ENCODE measurements around the gene PLA2R1. TPM values are rescaled to one million over a fixed set of nuclear protein-coding genes. Genes with fewer than 3 reads are reported as not detected.

PLA2R1 gene
- total and polyA plus RNA-seq, 2 of the 4 experiments (the other 2 are of a cell fraction), result 0.43 to 0.54 TPM

DNA sequence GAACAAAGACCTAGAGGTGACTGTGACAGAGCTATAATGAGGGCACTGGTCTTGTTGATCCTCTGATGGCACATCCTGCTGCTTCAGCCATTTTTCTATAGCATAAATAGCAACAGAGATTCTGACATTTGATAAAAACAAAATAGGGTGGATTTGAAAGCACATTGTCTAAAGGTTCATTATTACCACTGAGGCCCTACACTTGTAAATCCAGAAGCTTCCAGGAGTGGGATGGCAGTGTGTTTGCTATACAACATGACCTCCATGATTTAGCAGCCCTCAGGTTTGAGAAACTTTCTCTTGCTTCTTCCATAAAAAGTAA is 171.2 kb downstream of the PLA2R1 start:
- H3K36me3 ChIP-seq (ENCODE audit: control insufficient read depth, insufficient read depth, low read length), result no peaks in the 10 kb centered on the region
- H3K4me2 ChIP-seq (ENCODE audit: low read depth, low read length), result no peak overlapping the region

More for the DNA sequence above, 171.2 kb downstream of the PLA2R1 start:
- ChIA-PET CTCF (no interaction called here), POLR2A (ENCODE audit: unreplicated experiment) (no interaction called here)
- TF ChIP-seq FOS (IDR thresholded peaks at IDR 0.05; ENCODE audit: low read depth, low read length) (no peak), RFX5 (IDR thresholded peaks at IDR 0.05; ENCODE audit: low read depth, low read length) (no peak), MXI1 (IDR thresholded peaks at IDR 0.05; ENCODE audit: borderline replicate concordance, low read depth, low read length) (no peak), MAFK (IDR thresholded peaks at IDR 0.05; ENCODE audit: low read depth, low read length) (no peak), BHLHE40 (IDR thresholded peaks at IDR 0.05; ENCODE audit: low read depth, low read length) (no peak), POLR2A (IDR thresholded peaks at IDR 0.05; ENCODE audit: low read depth, low read length) (no peak), RCOR1 (IDR thresholded peaks at IDR 0.05; ENCODE audit: insufficient replicate concordance, low read length) (no peak), RAD21 (IDR thresholded peaks at IDR 0.05; ENCODE audit: low read length) (no peak), MAZ (IDR thresholded peaks at IDR 0.05; ENCODE audit: borderline replicate concordance, low read depth, low read length) (no peak)
- TF ChIP-seq, protein P1, sequence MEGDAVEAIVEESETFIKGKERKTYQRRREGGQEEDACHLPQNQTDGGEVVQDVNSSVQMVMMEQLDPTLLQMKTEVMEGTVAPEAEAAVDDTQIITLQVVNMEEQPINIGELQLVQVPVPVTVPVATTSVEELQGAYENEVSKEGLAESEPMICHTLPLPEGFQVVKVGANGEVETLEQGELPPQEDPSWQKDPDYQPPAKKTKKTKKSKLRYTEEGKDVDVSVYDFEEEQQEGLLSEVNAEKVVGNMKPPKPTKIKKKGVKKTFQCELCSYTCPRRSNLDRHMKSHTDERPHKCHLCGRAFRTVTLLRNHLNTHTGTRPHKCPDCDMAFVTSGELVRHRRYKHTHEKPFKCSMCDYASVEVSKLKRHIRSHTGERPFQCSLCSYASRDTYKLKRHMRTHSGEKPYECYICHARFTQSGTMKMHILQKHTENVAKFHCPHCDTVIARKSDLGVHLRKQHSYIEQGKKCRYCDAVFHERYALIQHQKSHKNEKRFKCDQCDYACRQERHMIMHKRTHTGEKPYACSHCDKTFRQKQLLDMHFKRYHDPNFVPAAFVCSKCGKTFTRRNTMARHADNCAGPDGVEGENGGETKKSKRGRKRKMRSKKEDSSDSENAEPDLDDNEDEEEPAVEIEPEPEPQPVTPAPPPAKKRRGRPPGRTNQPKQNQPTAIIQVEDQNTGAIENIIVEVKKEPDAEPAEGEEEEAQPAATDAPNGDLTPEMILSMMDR (conservative IDR thresholded peaks at IDR 0.05; ENCODE audit: low read depth, low read length), result no peak
- TF ChIP-seq, protein P2, sequence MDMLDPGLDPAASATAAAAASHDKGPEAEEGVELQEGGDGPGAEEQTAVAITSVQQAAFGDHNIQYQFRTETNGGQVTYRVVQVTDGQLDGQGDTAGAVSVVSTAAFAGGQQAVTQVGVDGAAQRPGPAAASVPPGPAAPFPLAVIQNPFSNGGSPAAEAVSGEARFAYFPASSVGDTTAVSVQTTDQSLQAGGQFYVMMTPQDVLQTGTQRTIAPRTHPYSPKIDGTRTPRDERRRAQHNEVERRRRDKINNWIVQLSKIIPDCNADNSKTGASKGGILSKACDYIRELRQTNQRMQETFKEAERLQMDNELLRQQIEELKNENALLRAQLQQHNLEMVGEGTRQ (IDR thresholded peaks at IDR 0.05; ENCODE audit: low read depth, low read length), result no peak
- TF ChIP-seq, protein P3, sequence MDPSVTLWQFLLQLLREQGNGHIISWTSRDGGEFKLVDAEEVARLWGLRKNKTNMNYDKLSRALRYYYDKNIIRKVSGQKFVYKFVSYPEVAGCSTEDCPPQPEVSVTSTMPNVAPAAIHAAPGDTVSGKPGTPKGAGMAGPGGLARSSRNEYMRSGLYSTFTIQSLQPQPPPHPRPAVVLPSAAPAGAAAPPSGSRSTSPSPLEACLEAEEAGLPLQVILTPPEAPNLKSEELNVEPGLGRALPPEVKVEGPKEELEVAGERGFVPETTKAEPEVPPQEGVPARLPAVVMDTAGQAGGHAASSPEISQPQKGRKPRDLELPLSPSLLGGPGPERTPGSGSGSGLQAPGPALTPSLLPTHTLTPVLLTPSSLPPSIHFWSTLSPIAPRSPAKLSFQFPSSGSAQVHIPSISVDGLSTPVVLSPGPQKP (IDR thresholded peaks at IDR 0.05; ENCODE audit: borderline replicate concordance, low read depth, low read length), result no peak
- BruUV-seq (replicated peaks), result no TSS peak
- Histone ChIP-seq H2BK15ac (ENCODE audit: low read depth, low read length) (no peak overlapping the region), H2BK5ac (ENCODE audit: low read depth, low read length, poor library complexity, severe bottlenecking) (no peak overlapping the region), H3K14ac (replicated peaks; ENCODE audit: low read depth, low read length) (no peak overlapping the region), H3K56ac (ENCODE audit: extremely low read depth, insufficient read depth, low read length) (no peak overlapping the region), H3K4ac (ENCODE audit: low read depth, low read length) (no peak overlapping the region), H2BK120ac (ENCODE audit: low read depth, low read length) (no peak overlapping the region), H4K91ac (ENCODE audit: insufficient read depth, low read depth, low read length) (no peak overlapping the region), H3K23ac (ENCODE audit: low read depth, low read length) (no peak overlapping the region), H2AK5ac (ENCODE audit: low read depth, low read length) (no peak overlapping the region), H2AFZ (replicated peaks; ENCODE audit: low read length, poor library complexity) (no peak overlapping the region), H3K9me3 (ENCODE audit: control insufficient read depth, insufficient read depth, low read length) (no peaks in the 10 kb centered on the region), H3K27ac (ENCODE audit: insufficient read depth, low read length) (no peak overlapping the region), H4K5ac (ENCODE audit: low read depth, low read length) (no peak overlapping the region), H4K8ac (ENCODE audit: low read depth in 2 of 2, low read length in 2 of 2) (no peak overlapping the region), H2BK20ac (ENCODE audit: low read depth, low read length) (no peak overlapping the region), H2AK9ac (replicated peaks; ENCODE audit: low read depth, low read length, poor library complexity) (no peak overlapping the region), H4K20me1 (ENCODE audit: insufficient read depth, low read length) (no peaks in the 10 kb centered on the region), H3K9me1 (ENCODE audit: insufficient read depth, low read length) (no peaks in the 10 kb centered on the region), H3K4me3 (ENCODE audit: insufficient read depth, low read depth, low read length) (no peak overlapping the region), H3K4me1 (ENCODE audit: control insufficient read depth, insufficient read depth, low read length) (no peaks in the 10 kb centered on the region), H3K27me3 (ENCODE audit: control insufficient read depth, insufficient read depth, low read length) (peaks cover 12% of the 10 kb centered on the region), H3K18ac (ENCODE audit: low read depth, low read length) (no peak overlapping the region), H3K9ac (ENCODE audit: low read depth, low read length) (no peak overlapping the region), H3K79me1 (ENCODE audit: low read depth in 1 of 2, low read length in 2 of 2) (no peaks in the 10 kb centered on the region)
- intact Hi-C loops (cut with micrococcal nuclease), result no loop called here
- ATAC-seq (ENCODE audit: low read depth) (no peak), DNase-seq (no peak)
- in situ Hi-C loops (cut with MboI; ENCODE audit: low sequenced_read_pairs), result no loop called here
- dilution Hi-C loops (cut with HindIII; ENCODE audit: low sequenced_read_pairs, unreplicated experiment), result no loop called here
